Astrocyte (in vitro differentiated cells and primary cell): ENCODE data around the gene NDUFB7. TPM values are rescaled to one million over a fixed set of nuclear protein-coding genes. Genes with fewer than 3 reads are reported as not detected.
A peak's percentile ranks its signal among the peaks of the same experiment; 100 is the strongest.

Experiments
- DNase-seq: peaks from one replicate; pipeline ENCODE4 v3.0.0-alpha.2; 2010; ENCODE audit warnings: low read depth
- FAIRE-seq: peaks from 2 replicates; lab custom pipeline; 2011; peaks lifted over from hg19 to GRCh38; lab: Jason Lieb, UNC
- H2AFZ ChIP-seq: 2 replicates; pipeline ENCODE4 v1.6.0; 2012; ENCODE audit warnings: low read depth, low read length, inconsistent platforms
- H3K27ac ChIP-seq: 2 replicates; pipeline ENCODE4 v1.5.1; 2011; ENCODE audit warnings: low read depth, low read length, inconsistent platforms
- H3K27me3 ChIP-seq: 2 replicates; pipeline ENCODE4 v1.6.0; 2011; ENCODE audit warnings: low read length, inconsistent platforms; ENCODE audit not compliant: insufficient read depth
- H3K36me3 ChIP-seq: 2 replicates; pipeline ENCODE4 v1.5.1; 2011; ENCODE audit warnings: low read length, inconsistent platforms; ENCODE audit not compliant: insufficient read depth
- H3K4me1 ChIP-seq: 2 replicates; pipeline ENCODE4 v1.5.1; 2011; ENCODE audit warnings: low read length, inconsistent platforms; ENCODE audit not compliant: insufficient read depth
- H3K4me2 ChIP-seq: 2 replicates; pipeline ENCODE4 v1.6.0; 2012; ENCODE audit warnings: low read length, inconsistent platforms
- H3K4me3 ChIP-seq: 2 replicates; pipeline ENCODE4 v1.5.1; 2011; ENCODE audit warnings: low read depth, mild to moderate bottlenecking, low read length, inconsistent platforms; ENCODE audit not compliant: insufficient read depth
- H3K79me2 ChIP-seq: 2 replicates; pipeline ENCODE4 v1.6.0; 2012; ENCODE audit warnings: mild to moderate bottlenecking, low read length, inconsistent platforms; ENCODE audit not compliant: insufficient read depth
- H3K9ac ChIP-seq: 2 replicates; pipeline ENCODE4 v1.6.0; 2012; ENCODE audit warnings: mild to moderate bottlenecking, low read length, inconsistent platforms
- H3K9me3 ChIP-seq: 2 replicates; pipeline ENCODE4 v1.5.1; 2012; ENCODE audit warnings: low read depth, mild to moderate bottlenecking, low read length, inconsistent platforms; ENCODE audit not compliant: insufficient read depth
- H4K20me1 ChIP-seq: 2 replicates; pipeline ENCODE4 v1.6.0; 2012; ENCODE audit warnings: low read length, inconsistent platforms; ENCODE audit not compliant: insufficient read depth
- H3K27ac Mint-ChIP-seq: one replicate; pipeline ENCODE4 v1.8.0; 2021; ENCODE audit warnings: mild to moderate bottlenecking, mixed read lengths; ENCODE audit not compliant: unreplicated experiment
- H3K27me3 Mint-ChIP-seq: one replicate; pipeline ENCODE4 v1.8.0; 2021; ENCODE audit warnings: low read depth, mixed read lengths; ENCODE audit not compliant: unreplicated experiment
- H3K36me3 Mint-ChIP-seq: one replicate; pipeline ENCODE4 v1.8.0; 2021; ENCODE audit warnings: low read depth, mixed read lengths; ENCODE audit not compliant: unreplicated experiment
- H3K4me1 Mint-ChIP-seq: one replicate; pipeline ENCODE4 v1.8.0; 2021; ENCODE audit warnings: low read depth, mixed read lengths; ENCODE audit not compliant: unreplicated experiment
- H3K4me3 Mint-ChIP-seq: one replicate; pipeline ENCODE4 v1.8.0; 2021; ENCODE audit warnings: mild to moderate bottlenecking, moderate library complexity, mixed read lengths; ENCODE audit not compliant: unreplicated experiment
- H3K9me3 Mint-ChIP-seq: one replicate; pipeline ENCODE4 v1.8.0; 2021; ENCODE audit warnings: mild to moderate bottlenecking, mixed read lengths; ENCODE audit not compliant: unreplicated experiment
- EZH2 ChIP-seq: IDR thresholded peaks from 2 replicates; pipeline ENCODE4 v1.6.1; 2012; ENCODE audit warnings: mild to moderate bottlenecking, low read length, inconsistent platforms; ENCODE audit not compliant: insufficient read depth
- total RNA-seq: library from RNA; stranded (reverse); gene quantifications from 2 replicates; pipeline ENCODE4 v1.2.1, GENCODE V29; 2021
- TF ChIP-seq, protein P1 (sequence below): IDR thresholded peaks from 2 replicates; pipeline ENCODE4 v1.5.1; 2011; ENCODE audit warnings: low read depth, mild to moderate bottlenecking, inconsistent platforms, low read length, moderate library complexity; ENCODE audit not compliant: insufficient read depth

Gene NDUFB7
- total RNA-seq, 1 donor from 2014 or later, result 161 TPM

DNA sequence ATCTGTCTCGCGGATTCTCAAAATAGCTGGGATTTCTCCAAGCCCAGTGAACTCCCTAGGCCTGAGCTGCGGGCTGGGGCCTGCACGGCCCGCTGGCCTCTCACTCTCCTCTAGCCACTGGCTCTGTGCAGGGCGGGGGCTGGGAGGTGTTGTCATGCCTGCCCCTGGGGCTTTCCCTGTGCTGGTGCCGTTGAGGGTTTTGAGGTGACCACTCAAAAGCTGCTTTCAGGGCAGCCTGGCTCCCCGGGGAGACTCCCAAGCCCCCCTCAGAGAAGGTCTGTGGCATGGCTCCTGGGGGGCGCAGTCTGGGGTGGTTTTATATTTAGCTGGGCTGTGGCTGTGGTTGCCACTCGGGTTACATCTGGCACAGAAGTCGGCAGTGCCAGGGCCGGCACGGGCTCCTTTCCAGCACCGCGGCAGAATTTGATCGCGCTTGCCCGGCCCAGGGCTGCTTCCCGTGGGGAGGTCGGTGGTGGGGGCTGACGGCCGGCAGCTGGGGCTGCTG lies 10.0 kb downstream of the NDUFB7 start:
- H3K9me3 ChIP-seq, result no peaks in the 10 kb centered on the region
- H3K4me2 ChIP-seq, result peak overlapping the region; percentile 34
- FAIRE-seq (no peak), DNase-seq (no peak)
- no peaks in the 10 kb centered on the region for H3K9me3 Mint-ChIP-seq
- H3K36me3 Mint-ChIP-seq, result no peaks in the 10 kb centered on the region
- H3K36me3 ChIP-seq, result no peaks in the 10 kb centered on the region
- no peak overlapping the region for H3K4me3 ChIP-seq
- H3K4me1 ChIP-seq, result peaks cover 16% of the 10 kb centered on the region
- no peak overlapping the region for H3K27ac ChIP-seq
- TF ChIP-seq EZH2, result no peak
- TF ChIP-seq, protein P1, sequence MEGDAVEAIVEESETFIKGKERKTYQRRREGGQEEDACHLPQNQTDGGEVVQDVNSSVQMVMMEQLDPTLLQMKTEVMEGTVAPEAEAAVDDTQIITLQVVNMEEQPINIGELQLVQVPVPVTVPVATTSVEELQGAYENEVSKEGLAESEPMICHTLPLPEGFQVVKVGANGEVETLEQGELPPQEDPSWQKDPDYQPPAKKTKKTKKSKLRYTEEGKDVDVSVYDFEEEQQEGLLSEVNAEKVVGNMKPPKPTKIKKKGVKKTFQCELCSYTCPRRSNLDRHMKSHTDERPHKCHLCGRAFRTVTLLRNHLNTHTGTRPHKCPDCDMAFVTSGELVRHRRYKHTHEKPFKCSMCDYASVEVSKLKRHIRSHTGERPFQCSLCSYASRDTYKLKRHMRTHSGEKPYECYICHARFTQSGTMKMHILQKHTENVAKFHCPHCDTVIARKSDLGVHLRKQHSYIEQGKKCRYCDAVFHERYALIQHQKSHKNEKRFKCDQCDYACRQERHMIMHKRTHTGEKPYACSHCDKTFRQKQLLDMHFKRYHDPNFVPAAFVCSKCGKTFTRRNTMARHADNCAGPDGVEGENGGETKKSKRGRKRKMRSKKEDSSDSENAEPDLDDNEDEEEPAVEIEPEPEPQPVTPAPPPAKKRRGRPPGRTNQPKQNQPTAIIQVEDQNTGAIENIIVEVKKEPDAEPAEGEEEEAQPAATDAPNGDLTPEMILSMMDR, result no peak
- H2AFZ ChIP-seq, result no peak overlapping the region
- H3K4me3 Mint-ChIP-seq, result no peak overlapping the region
- peak overlapping the region; percentile 66 for H3K27ac Mint-ChIP-seq
- no peaks in the 10 kb centered on the region for H3K27me3 ChIP-seq
- peaks cover 6% of the 10 kb centered on the region for H3K4me1 Mint-ChIP-seq
- H3K9ac ChIP-seq, result peak overlapping the region; percentile 49
- no peaks in the 10 kb centered on the region for H3K27me3 Mint-ChIP-seq
- peaks cover 17% of the 10 kb centered on the region for H4K20me1 ChIP-seq
- peaks cover 23% of the 10 kb centered on the region for H3K79me2 ChIP-seq

DNA sequence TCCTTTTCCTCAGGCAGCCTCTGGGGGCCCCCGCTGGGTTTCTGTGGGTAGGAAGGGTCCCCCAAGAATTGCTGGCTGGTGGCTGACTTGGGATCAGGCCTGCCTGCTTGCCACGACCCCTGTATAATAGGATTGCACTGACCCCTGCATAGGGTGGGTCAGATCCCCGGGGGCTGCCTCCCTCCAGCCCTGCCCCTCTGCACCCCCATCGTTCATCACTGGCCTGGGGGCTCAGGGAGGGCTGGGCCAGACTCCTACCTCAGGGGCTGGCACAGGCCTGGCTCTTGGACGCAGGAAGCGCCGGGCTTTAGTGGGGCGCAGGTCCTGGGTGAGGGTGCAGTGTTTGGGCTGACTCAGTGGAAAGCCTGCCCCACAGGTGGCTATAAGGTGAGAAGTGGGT lies 10.6 kb downstream of the NDUFB7 start:
- Histone ChIP-seq H3K79me2 (peaks cover 23% of the 10 kb centered on the region), H3K27me3 (no peaks in the 10 kb centered on the region), H3K36me3 (no peaks in the 10 kb centered on the region), H3K27ac (no peak overlapping the region), H3K9me3 (no peaks in the 10 kb centered on the region), H4K20me1 (peaks cover 20% of the 10 kb centered on the region), H3K4me2 (no peak overlapping the region), H3K9ac (peak overlapping the region; percentile 49), H3K4me3 (no peak overlapping the region), H2AFZ (no peak overlapping the region), H3K4me1 (peaks cover 19% of the 10 kb centered on the region)
- Mint-ChIP-seq H3K27me3 (no peaks in the 10 kb centered on the region), H3K27ac (no peak overlapping the region), H3K4me1 (peaks cover 6% of the 10 kb centered on the region), H3K4me3 (no peak overlapping the region), H3K9me3 (no peaks in the 10 kb centered on the region), H3K36me3 (no peaks in the 10 kb centered on the region)
- TF ChIP-seq, protein P1, result no peak
- TF ChIP-seq EZH2, result no peak
- no peak for DNase-seq
- FAIRE-seq, result no peak

DNA sequence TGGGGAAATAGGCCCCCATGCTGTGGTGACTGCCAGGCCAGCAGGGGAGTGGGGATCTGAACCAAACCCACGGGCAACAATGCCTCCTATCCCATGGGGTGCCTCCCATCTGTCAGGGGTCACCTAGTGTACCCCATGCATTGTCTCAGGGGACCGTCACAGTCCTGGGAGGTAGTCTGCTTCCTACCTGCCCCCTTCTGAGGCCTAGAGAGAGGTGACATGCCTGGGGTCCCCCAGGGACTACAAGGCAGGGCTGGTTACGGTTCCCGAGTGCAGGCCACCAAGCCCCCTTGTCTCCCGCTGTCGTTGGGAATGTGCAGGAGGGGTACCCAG lies 11.1 kb downstream of the NDUFB7 start:
- Histone ChIP-seq H3K27me3 (no peaks in the 10 kb centered on the region), H3K36me3 (no peaks in the 10 kb centered on the region), H3K27ac (no peak overlapping the region), H3K4me2 (no peak overlapping the region), H3K4me3 (no peak overlapping the region), H3K4me1 (peaks cover 23% of the 10 kb centered on the region), H3K79me2 (peaks cover 23% of the 10 kb centered on the region), H3K9ac (no peak overlapping the region), H3K9me3 (no peaks in the 10 kb centered on the region), H4K20me1 (peaks cover 25% of the 10 kb centered on the region), H2AFZ (no peak overlapping the region)
- Mint-ChIP-seq H3K4me1 (peaks cover 6% of the 10 kb centered on the region), H3K27me3 (no peaks in the 10 kb centered on the region), H3K4me3 (no peak overlapping the region), H3K36me3 (peaks cover 1% of the 10 kb centered on the region), H3K9me3 (no peaks in the 10 kb centered on the region), H3K27ac (no peak overlapping the region)
- no peak for FAIRE-seq
- no peak for DNase-seq
- TF ChIP-seq, protein P1, result no peak
- TF ChIP-seq EZH2, result no peak
